K562 (cell line): ENCODE measurements around the gene MTMR3. TPM values are rescaled to one million over a fixed set of nuclear protein-coding genes. Genes with fewer than 3 reads are reported as not detected.

Source experiments
- ARNT ChIP-seq, 2 experiments: fragments of 450-650 bp; IDR thresholded peaks; 2 replicates each; pipeline ENCODE4 v1.6.1; 2016; ENCODE audit warnings: mild to moderate bottlenecking in 1 of 2
- ATF6 ChIP-seq: sonication (generic); formaldehyde crosslinking; IDR thresholded peaks from 2 replicates; pipeline ENCODE4 v1.4.0; 2020; ENCODE audit warnings: mild to moderate bottlenecking, missing genetic modification reagents
- COPS2 ChIP-seq: fragments of 450-650 bp; conservative IDR thresholded peaks from 2 replicates; pipeline ENCODE4 v1.6.1; 2016; ENCODE audit warnings: mild to moderate bottlenecking, moderate library complexity
- DACH1 ChIP-seq: fragments of 450-650 bp; IDR thresholded peaks from 2 replicates; pipeline ENCODE4 v1.6.1; 2018; ENCODE audit not compliant: partially characterized antibody
- EHMT2 ChIP-seq: fragments of 450-650 bp; IDR thresholded peaks from 2 replicates; pipeline ENCODE4 v1.6.1; 2018; ENCODE audit warnings: antibody characterized with exemption
- GATA2 ChIP-seq: sonication (generic); formaldehyde crosslinking; IDR thresholded peaks from 2 replicates; pipeline ENCODE4 v1.4.0; 2020; ENCODE audit warnings: mild to moderate bottlenecking, missing genetic modification reagents
- MAFG ChIP-seq: fragments of 450-650 bp; conservative IDR thresholded peaks from 2 replicates; pipeline ENCODE4 v1.6.1; 2016; ENCODE audit warnings: missing genetic modification characterization, missing compliant biosample characterization
- SFPQ ChIP-seq: fragments of 200-400 bp; formaldehyde crosslinking; IDR thresholded peaks from 2 replicates; pipeline ENCODE4 v1.6.1; 2017; ENCODE audit warnings: mild to moderate bottlenecking, low read depth, low read length, moderate library complexity
- SMARCA4 ChIP-seq: fragments of 450-650 bp; IDR thresholded peaks from 2 replicates; pipeline ENCODE4 v1.6.1; 2016
- SMARCA5 ChIP-seq: fragments of 450-650 bp; IDR thresholded peaks from 2 replicates; pipeline ENCODE4 v1.6.1; 2016
- SNRNP70 ChIP-seq: fragments of 200-400 bp; formaldehyde crosslinking; optimal IDR thresholded peaks from 2 replicates; pipeline ENCODE3; 2017; ENCODE audit warnings: low read depth, low read length
- TAF7 ChIP-seq: fragments of 450-650 bp; IDR thresholded peaks from 2 replicates; pipeline ENCODE4 v1.6.1; 2016; ENCODE audit warnings: missing genetic modification characterization, missing compliant biosample characterization
- TGIF2 ChIP-seq: sonication (generic); formaldehyde crosslinking; IDR thresholded peaks from 2 replicates; pipeline ENCODE4 v1.8.1; 2022; ENCODE audit warnings: mild to moderate bottlenecking, missing genetic modification reagents, moderate library complexity
- XRCC3 ChIP-seq: fragments of 450-650 bp; IDR thresholded peaks from 2 replicates; pipeline ENCODE4 v1.6.1; 2017; ENCODE audit warnings: mild to moderate bottlenecking, moderate library complexity
- ZNF197 ChIP-seq: fragments of 200-800 bp; sonication (Bioruptor generic); IDR thresholded peaks from 2 replicates; pipeline ENCODE4 v1.6.1; 2016; ENCODE audit warnings: low read depth, missing genetic modification characterization, missing compliant biosample characterization
- ZNF24 ChIP-seq: fragments of 450-650 bp; IDR thresholded peaks from 2 replicates; pipeline ENCODE4 v1.6.1; 2016
- ZNF3 ChIP-seq: fragments of 250-450 bp; sonication (Bioruptor Pico); IDR thresholded peaks from 2 replicates; pipeline ENCODE4 v1.5.0; 2021; ENCODE audit warnings: mild to moderate bottlenecking, moderate library complexity
- polyA plus RNA-seq, 8 experiments: library from polyadenylated mRNA; depleted of rRNA in 4 of 8; stranded (reverse) in 5 of 8; unstranded in 3 of 8; fragments of >200 nt; fragmentation: Nextera tagmentation in 2 of 8; fragmentation: Illumina TruSeq in 1 of 8; extraction: Ambion mirVana in 2 of 8; extraction: Trizol in 1 of 8; gene quantifications; 2 replicates each; pipeline versions ENCODE4 v1.2.1 to v1.2.3, GENCODE V29; 2011 to 2014; ENCODE audit warnings: inconsistent platforms in 1 of 8, missing spikeins in 1 of 8
- total RNA-seq, 7 experiments: library from RNA; depleted of rRNA in 6 of 7; stranded (reverse); fragments of >200 nt in 6 of 7; fragmentation: Illumina TruSeq in 2 of 7; extraction: Trizol in 2 of 7; gene quantifications; 2 replicates each; pipeline versions ENCODE4 v1.2.1 to v1.2.3, GENCODE V29; 2011 to 2021; ENCODE audit warnings: low replicate concordance in 1 of 7
- TF ChIP-seq, protein P1 (sequence below): fragments of 250-450 bp; sonication (Bioruptor Pico); IDR thresholded peaks from 2 replicates; pipeline ENCODE4 v1.4.0; 2020; ENCODE audit warnings: mild to moderate bottlenecking, moderate library complexity
- TF ChIP-seq, protein P2 (sequence below): fragments of 450-650 bp; formaldehyde crosslinking; IDR thresholded peaks from 2 replicates; pipeline ENCODE4 v1.4.0; 2022; ENCODE audit warnings: mild to moderate bottlenecking, moderate library complexity

The MTMR3 gene
- total and polyA plus RNA-seq, 9 of the 15 experiments (the other 6 are each of a cell fraction or from before 2014, with no cell fraction given): 1.6 to 13.7 (median 7.9) TPM

- TF ChIP-seq, protein P1, sequence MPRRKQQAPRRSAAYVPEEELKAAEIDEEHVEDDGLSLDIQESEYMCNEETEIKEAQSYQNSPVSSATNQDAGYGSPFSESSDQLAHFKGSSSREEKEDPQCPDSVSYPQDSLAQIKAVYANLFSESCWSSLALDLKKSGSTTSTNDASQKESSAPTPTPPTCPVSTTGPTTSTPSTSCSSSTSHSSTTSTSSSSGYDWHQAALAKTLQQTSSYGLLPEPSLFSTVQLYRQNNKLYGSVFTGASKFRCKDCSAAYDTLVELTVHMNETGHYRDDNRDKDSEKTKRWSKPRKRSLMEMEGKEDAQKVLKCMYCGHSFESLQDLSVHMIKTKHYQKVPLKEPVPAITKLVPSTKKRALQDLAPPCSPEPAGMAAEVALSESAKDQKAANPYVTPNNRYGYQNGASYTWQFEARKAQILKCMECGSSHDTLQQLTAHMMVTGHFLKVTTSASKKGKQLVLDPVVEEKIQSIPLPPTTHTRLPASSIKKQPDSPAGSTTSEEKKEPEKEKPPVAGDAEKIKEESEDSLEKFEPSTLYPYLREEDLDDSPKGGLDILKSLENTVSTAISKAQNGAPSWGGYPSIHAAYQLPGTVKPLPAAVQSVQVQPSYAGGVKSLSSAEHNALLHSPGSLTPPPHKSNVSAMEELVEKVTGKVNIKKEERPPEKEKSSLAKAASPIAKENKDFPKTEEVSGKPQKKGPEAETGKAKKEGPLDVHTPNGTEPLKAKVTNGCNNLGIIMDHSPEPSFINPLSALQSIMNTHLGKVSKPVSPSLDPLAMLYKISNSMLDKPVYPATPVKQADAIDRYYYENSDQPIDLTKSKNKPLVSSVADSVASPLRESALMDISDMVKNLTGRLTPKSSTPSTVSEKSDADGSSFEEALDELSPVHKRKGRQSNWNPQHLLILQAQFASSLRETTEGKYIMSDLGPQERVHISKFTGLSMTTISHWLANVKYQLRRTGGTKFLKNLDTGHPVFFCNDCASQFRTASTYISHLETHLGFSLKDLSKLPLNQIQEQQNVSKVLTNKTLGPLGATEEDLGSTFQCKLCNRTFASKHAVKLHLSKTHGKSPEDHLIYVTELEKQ (CRISPR knock-in tag): no peak
- TF ChIP-seq DACH1 (peak; percentile 47), SFPQ (no peak), GATA2 (CRISPR knock-in tag) (peak; percentile 86), ZNF197 (CRISPR knock-in tag) (0 out of 2 replicates have a peak, but pooled peaks have one; percentile 13), COPS2 (no peak), ARNT (IDR thresholded peaks at IDR 0.05) (peak in 1 of 2 experiments; percentile 84; a peak in 2 of 4 replicates), TAF7 (tag) (no peak), ZNF24 (no peak), ZNF3 (CRISPR knock-in tag) (no peak), SNRNP70 (no peak), XRCC3 (no peak), MAFG (no peak), TGIF2 (CRISPR knock-in tag) (no peak), SMARCA4 (peak; percentile 94), EHMT2 (no peak), ATF6 (CRISPR knock-in tag) (no peak), SMARCA5 (no peak)
- TF ChIP-seq, protein P2, sequence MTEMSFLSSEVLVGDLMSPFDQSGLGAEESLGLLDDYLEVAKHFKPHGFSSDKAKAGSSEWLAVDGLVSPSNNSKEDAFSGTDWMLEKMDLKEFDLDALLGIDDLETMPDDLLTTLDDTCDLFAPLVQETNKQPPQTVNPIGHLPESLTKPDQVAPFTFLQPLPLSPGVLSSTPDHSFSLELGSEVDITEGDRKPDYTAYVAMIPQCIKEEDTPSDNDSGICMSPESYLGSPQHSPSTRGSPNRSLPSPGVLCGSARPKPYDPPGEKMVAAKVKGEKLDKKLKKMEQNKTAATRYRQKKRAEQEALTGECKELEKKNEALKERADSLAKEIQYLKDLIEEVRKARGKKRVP (CRISPR knock-in tag): no peak
Observed at GRCh38 chr22:29951791-29952413, 68.9 kb downstream of the MTMR3 start (continued).
